GOT3 (cell line): Measurements from ENCODE around the gene MAP2K5.

Experiments used
- DNase-seq: peaks from one replicate; lab custom pipeline; 2025; ENCODE audit warnings: mixed read lengths; lab: John Stamatoyannopoulos, UW

MAP2K5 gene

DNA sequence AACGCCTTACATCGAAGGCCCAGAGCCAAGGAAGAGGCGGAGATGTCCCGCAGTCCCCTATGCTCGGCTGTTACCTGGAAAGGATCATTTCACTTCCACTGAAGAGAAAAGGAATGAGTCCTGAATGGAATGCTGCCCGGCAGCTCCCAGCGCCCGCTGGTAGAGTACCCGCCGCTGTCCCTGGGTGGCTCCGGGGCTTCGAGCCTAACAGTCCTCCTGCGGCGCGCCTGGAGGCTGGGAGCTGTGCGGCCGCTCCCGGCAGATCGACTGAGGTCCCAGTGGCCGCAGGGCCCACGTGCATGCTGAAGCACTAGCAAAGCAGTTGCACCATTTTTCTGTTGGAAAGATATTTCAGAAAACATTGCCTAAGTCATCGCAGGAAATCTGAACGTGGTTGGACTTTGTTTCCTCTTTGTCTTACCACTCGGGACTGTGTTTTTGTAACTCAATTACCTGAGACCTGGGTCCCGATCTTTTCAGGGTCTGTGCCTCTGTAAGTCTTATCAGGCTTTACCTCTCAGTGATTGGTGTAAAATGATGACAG is 296.4 kb downstream of the MAP2K5 start:
- DNase-seq = no peak

DNA sequence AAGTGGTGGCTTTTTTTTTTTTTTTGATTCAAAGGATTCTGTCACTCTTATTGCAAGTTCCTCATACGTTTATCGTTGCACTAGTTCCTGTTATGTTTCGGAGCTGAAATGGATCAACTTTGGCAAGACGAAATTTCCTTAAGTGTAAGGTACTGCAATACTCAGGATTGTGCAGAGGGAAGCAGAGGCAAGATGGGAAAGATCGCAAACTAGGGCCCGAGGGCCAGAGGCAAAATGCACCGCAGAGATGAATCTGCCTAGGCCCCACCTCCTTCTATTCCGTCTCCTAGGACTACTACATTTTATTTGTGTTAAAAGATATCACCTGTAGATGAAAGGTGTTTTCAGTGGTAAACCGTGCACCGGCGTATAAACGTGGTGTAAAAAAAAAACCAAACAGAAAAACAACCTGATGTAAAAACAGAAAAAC is 297.0 kb downstream of the MAP2K5 start:
- DNase-seq = peak; percentile 54

DNA sequence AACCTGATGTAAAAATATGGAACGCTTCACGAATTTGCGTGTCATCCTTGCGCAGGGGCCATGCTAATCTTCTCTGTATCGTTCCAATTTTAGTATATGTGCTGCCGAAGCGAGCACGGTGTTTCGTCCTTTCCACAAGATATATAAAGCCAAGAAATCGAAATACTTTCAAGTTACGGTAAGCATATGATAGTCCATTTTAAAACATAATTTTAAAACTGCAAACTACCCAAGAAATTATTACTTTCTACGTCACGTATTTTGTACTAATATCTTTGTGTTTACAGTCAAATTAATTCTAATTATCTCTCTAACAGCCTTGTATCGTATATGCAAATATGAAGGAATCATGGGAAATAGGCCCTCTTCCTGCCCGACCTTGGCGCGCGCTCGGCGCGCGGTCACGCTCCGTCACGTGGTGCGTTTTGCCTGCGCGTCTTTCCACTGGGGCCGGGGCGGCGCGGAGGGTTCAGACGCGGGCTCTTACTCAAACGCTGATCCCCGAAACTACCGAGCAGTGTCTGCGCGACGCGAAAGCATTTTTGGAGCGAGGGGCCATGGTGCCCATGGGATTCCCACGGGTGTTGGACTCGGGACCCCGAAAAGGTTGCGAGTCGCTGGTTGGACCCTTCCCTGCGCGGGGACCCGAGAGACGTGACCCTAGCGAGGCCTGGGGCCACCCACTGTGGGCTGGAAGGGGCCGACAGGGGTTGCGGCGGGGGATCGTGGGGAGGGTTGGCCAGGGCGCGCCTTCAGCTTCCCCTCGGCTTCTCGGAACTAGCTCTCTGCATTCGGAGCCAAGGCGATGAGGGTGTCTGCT is 297.6 kb downstream of the MAP2K5 start, which contains the start of gene RNU6-1:
RNU6-1 (minus strand) TSS at position 117 of the 820 bp plus-strand sequence.
- peak; percentile 60 for DNase-seq

DNA sequence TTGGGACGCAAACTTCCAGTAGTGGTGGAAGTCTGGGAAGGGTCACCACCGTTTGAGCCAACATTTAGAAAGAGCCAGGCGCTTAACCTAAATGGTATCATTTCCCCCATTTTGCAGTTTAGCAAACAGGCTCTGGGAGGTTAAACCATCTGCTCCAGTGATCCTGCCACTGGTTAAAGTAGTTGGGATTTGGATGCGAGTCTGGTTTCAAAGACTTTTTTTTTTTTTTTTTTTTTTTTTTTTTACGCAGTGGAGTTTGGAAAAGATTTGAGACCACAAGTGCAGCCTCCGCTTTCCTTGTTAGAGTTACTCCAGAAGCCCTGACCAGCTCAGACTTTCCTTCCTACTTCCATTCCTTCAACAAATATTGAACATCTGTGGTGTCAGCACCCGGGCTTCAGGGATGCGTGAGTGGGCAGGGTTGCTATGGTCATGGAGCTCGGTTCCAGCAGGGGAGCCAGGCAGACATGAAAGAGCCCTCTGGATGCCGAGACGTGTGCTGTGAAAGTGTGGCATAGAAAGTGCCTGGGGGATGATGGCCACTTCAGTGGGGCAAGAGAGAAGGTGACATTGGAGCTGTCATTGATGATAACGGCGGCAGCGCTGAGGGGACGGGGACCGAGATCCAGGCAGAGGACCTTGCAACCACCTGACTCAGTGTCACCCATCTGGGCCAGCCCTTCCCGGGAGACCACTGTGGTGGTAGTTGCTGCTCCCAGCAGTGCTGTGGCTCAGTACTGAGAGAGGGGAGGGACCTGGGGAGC is 298.4 kb downstream of the MAP2K5 start:
- no peak for DNase-seq

DNA sequence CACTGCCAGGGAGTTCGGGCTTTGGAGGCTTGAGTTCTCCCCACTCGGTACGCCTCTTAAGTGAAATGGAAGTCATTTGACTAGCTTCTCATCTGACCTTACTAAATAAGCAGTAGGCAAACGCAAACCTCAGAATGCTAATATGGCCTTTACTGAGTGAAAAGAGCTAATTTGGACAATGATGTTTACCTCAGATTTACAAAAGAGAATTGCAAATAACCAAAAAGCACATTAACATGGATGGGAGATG is 298.9 kb downstream of the MAP2K5 start:
- DNase-seq = no peak

DNA sequence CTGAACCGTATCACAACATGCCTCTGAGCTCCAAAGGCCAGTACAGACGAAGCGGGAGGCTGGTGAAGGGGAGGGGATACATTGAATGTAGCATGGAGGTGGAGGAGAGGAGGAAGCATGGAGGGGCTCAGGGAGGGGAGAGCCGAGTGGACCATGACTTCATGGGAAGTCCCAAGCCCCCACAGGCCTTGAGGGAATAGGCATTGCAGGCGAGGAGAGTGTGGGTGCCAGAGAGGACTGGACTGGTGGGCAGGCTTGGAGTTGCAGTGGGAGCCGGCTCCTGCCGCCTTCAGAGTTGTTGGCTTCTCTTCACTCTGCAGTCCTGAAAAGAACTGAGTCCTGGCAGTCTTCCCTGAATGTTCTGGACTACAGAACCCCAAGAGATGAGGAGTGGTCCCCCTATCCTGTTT is 300.6 kb downstream of the MAP2K5 start:
- DNase-seq = no peak

DNA sequence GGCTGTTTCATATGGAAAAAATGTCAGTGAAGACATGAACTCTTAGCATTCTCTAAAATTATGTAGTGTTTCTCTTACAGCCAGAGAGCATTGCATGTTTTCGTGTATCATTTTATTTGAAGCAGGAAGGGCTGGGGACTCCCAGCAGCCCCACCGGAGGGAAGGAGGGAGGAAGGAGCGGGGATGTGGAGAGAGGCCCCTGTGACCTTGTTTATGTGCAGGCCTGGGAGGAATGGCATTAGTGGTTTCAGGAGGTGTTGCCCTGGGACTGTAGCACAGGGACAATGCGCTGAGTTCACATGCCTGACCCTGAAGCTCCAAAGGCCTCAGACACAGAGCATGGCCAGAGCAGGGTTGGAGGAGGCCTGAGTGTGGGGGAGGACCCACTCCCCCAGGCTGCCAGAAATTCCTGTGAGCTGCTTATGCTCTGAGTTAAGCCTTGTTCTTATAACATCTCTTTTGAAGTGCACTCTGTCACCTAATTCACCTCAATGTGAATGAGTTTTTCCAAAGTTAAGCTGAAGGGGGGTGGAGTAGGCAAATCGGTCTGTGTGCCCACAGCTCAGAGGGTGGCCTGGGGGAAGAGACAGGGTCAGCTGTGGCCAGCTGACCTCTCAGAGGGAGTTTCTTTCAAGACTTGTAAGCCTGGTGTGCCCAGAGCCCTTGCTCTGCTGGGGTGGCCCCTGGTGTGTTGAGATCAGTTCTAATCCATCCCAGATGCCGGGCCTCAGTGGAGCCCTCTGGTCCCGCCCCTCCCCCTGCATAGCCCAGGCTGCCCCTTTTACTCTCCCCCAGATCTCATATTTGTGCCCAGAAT is 301.3 kb downstream of the MAP2K5 start:
- DNase-seq = no peak

DNA sequence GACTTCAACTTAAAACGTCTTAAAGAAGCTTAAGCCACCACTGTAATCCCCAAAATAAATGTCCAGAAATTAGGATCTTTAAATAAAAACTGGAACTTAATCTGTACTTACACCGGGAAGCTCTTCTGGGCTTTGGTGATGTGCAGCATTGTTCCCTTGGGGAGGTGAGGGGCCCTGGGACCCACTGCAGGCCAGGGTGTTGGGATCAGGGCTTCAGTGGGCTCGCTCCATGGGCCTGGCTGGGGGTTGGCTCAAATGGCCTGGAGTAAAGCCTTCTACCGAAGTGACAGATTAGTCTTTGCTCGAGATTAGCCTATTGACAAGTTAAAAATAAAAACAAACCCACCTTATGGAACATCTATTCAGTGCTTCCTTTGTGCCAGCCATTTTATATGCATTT is 303.5 kb downstream of the MAP2K5 start:
- DNase-seq = no peak

DNA sequence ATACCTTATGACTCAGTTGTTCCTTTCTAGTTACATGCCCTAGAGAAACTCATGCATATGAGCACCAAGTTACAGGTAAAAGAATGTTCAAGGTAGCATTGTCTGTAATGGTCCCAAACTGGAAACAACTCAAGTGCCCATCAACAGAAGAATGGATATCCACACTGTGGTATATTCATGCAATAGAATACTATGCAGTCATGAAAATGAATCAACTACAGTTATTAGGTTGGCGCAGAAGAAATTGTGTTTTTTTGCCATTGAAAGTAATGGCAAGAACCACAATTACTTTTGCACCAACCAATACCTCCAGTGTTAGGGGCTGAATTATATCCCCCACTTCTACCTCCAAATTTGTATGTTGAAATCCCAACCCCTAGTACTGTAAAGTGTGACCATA is 307.0 kb downstream of the MAP2K5 start:
- DNase-seq = no peak

DNA sequence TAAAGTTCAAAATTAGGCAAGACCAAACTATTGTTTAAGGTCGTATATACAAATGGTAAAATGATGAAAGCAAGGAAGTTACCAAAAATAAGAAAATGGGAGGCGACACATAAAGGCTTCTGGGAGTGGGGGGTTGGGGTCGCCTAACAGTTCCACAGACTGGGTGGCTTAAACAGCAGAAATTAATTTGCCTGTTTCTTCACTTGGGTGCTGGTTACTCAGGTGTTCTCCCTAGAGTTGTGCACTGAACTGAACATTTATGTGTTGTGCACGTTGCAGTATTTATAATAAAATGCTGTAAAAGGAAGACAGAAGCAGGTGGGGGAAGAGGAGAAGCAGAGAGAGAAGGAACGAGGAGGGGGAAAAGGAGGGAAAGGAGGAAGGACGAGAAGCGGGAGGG is 307.8 kb downstream of the MAP2K5 start:
- no peak for DNase-seq

DNA sequence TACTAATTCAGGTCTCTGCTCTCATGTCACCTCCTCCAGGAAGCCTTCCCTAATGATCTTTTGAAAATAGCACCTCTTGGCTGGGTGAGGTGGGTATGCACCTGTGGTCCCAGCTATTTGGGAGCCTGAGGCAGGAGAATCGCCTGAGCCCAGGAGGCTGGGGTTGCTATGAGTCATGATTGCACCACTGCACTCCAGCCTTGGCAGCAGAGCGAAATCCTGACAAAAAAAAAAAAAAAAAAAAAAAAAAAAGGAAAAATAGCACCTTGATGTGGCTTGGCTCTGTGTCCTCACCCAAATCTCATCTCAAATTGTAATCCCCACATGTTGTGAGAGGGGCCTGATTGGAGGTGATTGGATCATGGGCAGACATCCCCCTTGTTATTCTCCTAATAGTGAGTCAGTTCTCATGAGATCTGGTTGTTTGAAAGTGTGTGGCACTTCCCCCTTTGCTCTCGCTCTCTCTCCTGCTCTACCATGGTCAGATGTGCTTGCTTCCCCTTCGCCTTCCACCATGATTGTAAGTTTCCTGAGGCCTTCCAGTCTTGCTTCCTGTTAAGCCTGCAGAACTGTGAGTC is 308.6 kb downstream of the MAP2K5 start:
- DNase-seq = no peak

DNA sequence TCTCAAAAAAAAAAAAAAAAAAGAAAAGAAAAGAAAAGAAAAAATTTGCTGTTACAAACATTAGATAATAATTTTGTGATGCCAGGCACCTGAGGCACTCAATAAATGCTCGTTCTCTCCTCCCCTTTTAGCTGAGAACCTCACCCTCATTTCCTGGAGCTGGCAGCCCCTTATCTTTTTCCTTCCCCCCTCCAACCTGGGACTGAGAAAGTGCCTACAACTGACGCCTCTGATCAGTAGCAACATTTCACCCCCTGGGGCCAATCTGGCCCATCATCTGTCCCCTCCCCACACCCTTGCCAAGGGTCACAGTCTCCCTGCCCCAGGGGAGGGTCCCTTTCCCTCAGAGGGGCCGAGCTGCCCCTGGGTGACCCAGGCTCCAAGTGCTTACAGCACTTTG is 309.9 kb downstream of the MAP2K5 start:
- DNase-seq = no peak

DNA sequence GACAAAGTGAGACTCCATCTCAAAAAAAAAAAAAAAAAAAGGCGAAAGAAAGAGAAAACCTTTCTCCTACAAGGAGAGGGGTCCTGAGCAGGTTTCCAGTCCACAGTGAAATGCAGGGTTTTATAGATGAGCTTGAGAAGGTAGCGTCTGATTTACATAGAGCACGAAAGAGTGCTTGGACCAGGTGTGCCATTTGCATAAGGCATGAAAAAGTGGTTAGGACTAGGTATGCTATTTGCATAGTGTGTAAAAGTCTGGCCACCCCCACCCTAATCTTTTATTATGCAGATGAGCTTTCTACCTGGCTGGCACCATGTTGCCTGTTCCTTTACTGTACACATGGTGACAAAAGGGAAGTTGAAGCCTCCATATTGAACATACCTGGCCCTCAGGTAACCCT is 311.0 kb downstream of the MAP2K5 start:
- DNase-seq = no peak

DNA sequence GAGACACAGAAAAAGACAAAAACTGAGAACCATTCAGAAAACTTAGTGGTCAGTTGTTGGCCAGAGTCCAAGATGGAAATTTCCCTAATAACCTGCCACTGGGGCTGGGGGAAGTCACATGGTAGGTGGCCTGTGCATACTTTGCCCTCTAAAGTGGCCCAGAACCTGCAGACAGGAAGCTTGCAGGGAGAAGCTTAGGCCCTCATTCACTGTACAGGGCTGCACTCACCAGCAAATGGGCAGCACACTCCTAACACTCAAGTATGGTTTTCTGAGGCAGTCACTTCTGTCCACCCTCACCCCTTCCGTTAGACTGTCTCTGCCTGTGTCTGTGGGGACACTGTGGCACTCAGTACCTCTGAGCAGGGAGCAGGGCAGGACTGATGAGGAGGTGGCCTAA is 311.9 kb downstream of the MAP2K5 start:
- no peak for DNase-seq

DNA sequence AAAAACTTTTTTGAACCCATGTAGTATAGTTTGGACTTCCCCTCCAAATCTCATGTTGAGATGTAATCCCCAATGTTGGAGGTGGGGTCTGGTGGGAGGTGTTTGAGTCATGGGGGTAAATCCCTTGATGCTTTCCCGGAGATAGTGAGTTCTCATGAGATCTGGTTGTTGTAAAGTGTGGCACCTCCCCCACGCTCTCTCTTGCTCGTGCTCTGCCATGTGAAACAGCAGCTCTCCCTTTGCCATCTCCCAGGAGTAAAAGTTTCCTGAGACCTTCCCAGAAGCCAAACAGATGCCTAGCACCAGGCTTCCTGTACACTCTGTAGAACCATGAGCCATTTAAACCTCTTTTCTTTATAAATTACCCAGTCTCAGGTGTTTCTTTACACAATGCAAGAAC is 313.3 kb downstream of the MAP2K5 start:
- DNase-seq = no peak
